Measurements from ENCODE around the gene SVOP.

GRCh38 chr12:109029411-109029810 is 8.5 kb upstream of the SVOP start:
- TF ChIP-seq CTCF (IDR thresholded peaks at IDR 0.05) (no peak), POLR2A (IDR thresholded peaks at IDR 0.05) (no peak)

Measured in tibial nerve (tissue), 3 donors.